Measurements from ENCODE around the gene SUPT6H. TPM values are rescaled to one million over a fixed set of nuclear protein-coding genes. Genes with fewer than 3 reads are reported as not detected.

SUPT6H gene
- total RNA-seq, 1 experiment from 2014 or later, result 61.3 TPM

GRCh38 chr17:28686296-28686695, 24.3 kb downstream of the SUPT6H start:
- no peaks in the 10 kb centered on the region for H3K4me1 Mint-ChIP-seq
- ChIA-PET POLR2A (no interaction called here), CTCF (no interaction called here)
- DNase-seq (ENCODE audit: low spot score) (no peak), ATAC-seq (no peak)
- H3K36me3 Mint-ChIP-seq, result peaks cover 97% of the 10 kb centered on the region
- H3K4me3 Mint-ChIP-seq, result no peak overlapping the region
- H3K27me3 Mint-ChIP-seq (ENCODE audit: low read depth), result no peaks in the 10 kb centered on the region
- TF ChIP-seq PRRX2 (CRISPR knock-in tag; IDR thresholded peaks at IDR 0.05) (no peak), SP1 (CRISPR knock-in tag; conservative IDR thresholded peaks at IDR 0.05) (no peak), ZNF416 (CRISPR knock-in tag; IDR thresholded peaks at IDR 0.05) (no peak), ZNF425 (CRISPR knock-in tag; conservative IDR thresholded peaks at IDR 0.05) (no peak), AR (CRISPR knock-in tag; IDR thresholded peaks at IDR 0.05) (no peak), NR1H2 (CRISPR knock-in tag; IDR thresholded peaks at IDR 0.05) (no peak), E2F1 (CRISPR knock-in tag; IDR thresholded peaks at IDR 0.05) (no peak), CREB1 (CRISPR knock-in tag; IDR thresholded peaks at IDR 0.05) (no peak), ZNF219 (CRISPR knock-in tag; IDR thresholded peaks at IDR 0.05; ENCODE audit: borderline replicate concordance) (no peak), NR3C1 (CRISPR knock-in tag; conservative IDR thresholded peaks at IDR 0.05; ENCODE audit: low read depth) (no peak), ATF3 (CRISPR knock-in tag; conservative IDR thresholded peaks at IDR 0.05) (no peak), JUN (CRISPR knock-in tag; IDR thresholded peaks at IDR 0.05) (no peak), SOX15 (CRISPR knock-in tag; IDR thresholded peaks at IDR 0.05) (no peak), IRF2 (CRISPR knock-in tag; IDR thresholded peaks at IDR 0.05; ENCODE audit: borderline replicate concordance, low read depth) (no peak), OVOL2 (CRISPR knock-in tag; IDR thresholded peaks at IDR 0.05; ENCODE audit: borderline replicate concordance) (no peak)
- TF ChIP-seq, protein P1, sequence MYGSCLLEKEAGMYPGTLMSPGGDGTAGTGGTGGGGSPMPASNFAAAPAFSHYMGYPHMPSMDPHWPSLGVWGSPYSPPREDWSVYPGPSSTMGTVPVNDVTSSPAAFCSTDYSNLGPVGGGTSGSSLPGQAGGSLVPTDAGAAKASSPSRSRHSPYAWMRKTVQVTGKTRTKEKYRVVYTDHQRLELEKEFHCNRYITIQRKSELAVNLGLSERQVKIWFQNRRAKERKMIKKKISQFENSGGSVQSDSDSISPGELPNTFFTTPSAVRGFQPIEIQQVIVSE (CRISPR knock-in tag; IDR thresholded peaks at IDR 0.05; ENCODE audit: borderline replicate concordance), result no peak
- TF ChIP-seq, protein P2, sequence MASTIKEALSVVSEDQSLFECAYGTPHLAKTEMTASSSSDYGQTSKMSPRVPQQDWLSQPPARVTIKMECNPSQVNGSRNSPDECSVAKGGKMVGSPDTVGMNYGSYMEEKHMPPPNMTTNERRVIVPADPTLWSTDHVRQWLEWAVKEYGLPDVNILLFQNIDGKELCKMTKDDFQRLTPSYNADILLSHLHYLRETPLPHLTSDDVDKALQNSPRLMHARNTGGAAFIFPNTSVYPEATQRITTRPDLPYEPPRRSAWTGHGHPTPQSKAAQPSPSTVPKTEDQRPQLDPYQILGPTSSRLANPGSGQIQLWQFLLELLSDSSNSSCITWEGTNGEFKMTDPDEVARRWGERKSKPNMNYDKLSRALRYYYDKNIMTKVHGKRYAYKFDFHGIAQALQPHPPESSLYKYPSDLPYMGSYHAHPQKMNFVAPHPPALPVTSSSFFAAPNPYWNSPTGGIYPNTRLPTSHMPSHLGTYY (CRISPR knock-in tag; IDR thresholded peaks at IDR 0.05), result no peak
- TF ChIP-seq, protein P3, sequence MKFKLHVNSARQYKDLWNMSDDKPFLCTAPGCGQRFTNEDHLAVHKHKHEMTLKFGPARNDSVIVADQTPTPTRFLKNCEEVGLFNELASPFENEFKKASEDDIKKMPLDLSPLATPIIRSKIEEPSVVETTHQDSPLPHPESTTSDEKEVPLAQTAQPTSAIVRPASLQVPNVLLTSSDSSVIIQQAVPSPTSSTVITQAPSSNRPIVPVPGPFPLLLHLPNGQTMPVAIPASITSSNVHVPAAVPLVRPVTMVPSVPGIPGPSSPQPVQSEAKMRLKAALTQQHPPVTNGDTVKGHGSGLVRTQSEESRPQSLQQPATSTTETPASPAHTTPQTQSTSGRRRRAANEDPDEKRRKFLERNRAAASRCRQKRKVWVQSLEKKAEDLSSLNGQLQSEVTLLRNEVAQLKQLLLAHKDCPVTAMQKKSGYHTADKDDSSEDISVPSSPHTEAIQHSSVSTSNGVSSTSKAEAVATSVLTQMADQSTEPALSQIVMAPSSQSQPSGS (CRISPR knock-in tag; IDR thresholded peaks at IDR 0.05; ENCODE audit: borderline replicate concordance, low read depth), result no peak
- TF ChIP-seq, protein P4, sequence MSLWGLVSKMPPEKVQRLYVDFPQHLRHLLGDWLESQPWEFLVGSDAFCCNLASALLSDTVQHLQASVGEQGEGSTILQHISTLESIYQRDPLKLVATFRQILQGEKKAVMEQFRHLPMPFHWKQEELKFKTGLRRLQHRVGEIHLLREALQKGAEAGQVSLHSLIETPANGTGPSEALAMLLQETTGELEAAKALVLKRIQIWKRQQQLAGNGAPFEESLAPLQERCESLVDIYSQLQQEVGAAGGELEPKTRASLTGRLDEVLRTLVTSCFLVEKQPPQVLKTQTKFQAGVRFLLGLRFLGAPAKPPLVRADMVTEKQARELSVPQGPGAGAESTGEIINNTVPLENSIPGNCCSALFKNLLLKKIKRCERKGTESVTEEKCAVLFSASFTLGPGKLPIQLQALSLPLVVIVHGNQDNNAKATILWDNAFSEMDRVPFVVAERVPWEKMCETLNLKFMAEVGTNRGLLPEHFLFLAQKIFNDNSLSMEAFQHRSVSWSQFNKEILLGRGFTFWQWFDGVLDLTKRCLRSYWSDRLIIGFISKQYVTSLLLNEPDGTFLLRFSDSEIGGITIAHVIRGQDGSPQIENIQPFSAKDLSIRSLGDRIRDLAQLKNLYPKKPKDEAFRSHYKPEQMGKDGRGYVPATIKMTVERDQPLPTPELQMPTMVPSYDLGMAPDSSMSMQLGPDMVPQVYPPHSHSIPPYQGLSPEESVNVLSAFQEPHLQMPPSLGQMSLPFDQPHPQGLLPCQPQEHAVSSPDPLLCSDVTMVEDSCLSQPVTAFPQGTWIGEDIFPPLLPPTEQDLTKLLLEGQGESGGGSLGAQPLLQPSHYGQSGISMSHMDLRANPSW (CRISPR knock-in tag; conservative IDR thresholded peaks at IDR 0.05; ENCODE audit: low read depth), result no peak
- TF ChIP-seq, protein P5, sequence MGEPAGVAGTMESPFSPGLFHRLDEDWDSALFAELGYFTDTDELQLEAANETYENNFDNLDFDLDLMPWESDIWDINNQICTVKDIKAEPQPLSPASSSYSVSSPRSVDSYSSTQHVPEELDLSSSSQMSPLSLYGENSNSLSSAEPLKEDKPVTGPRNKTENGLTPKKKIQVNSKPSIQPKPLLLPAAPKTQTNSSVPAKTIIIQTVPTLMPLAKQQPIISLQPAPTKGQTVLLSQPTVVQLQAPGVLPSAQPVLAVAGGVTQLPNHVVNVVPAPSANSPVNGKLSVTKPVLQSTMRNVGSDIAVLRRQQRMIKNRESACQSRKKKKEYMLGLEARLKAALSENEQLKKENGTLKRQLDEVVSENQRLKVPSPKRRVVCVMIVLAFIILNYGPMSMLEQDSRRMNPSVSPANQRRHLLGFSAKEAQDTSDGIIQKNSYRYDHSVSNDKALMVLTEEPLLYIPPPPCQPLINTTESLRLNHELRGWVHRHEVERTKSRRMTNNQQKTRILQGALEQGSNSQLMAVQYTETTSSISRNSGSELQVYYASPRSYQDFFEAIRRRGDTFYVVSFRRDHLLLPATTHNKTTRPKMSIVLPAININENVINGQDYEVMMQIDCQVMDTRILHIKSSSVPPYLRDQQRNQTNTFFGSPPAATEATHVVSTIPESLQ (CRISPR knock-in tag; IDR thresholded peaks at IDR 0.05), result no peak
- H3K27ac Mint-ChIP-seq, result no peak overlapping the region
- no peaks in the 10 kb centered on the region for H3K9me3 Mint-ChIP-seq
